Fibroblast of lung (primary cell): ENCODE measurements around the gene SURF2. TPM values are rescaled to one million over a fixed set of nuclear protein-coding genes. Genes with fewer than 3 reads are reported as not detected.

Source experiments
- DNase-seq, 2 donors: peaks; one replicate each; pipeline versions ENCODE4 v3.0.0 to v3.0.0-alpha.2; 2010; ENCODE audit warnings: low read depth in 2 of 2
- H2AFZ ChIP-seq: 2 replicates; pipeline ENCODE4 v1.5.1; 2012; ENCODE audit warnings: low read length, control low read depth, inconsistent platforms
- H3K27ac ChIP-seq: 2 replicates; pipeline ENCODE4 v1.5.1; 2011; ENCODE audit warnings: low read length, control low read depth; ENCODE audit not compliant: insufficient read depth
- H3K27me3 ChIP-seq: 2 replicates; pipeline ENCODE4 v1.5.1; 2011; ENCODE audit warnings: mild to moderate bottlenecking, low read length; ENCODE audit not compliant: control insufficient read depth, insufficient read depth
- H3K36me3 ChIP-seq: 2 replicates; pipeline ENCODE4 v1.5.1; 2011; ENCODE audit warnings: low read length; ENCODE audit not compliant: control insufficient read depth, insufficient read depth
- H3K4me1 ChIP-seq: 2 replicates; pipeline ENCODE4 v1.5.1; 2011; ENCODE audit warnings: low read length; ENCODE audit not compliant: control insufficient read depth, insufficient read depth; ENCODE audit errors: extremely low read depth
- H3K4me2 ChIP-seq: 2 replicates; pipeline ENCODE4 v1.5.1; 2011; ENCODE audit warnings: low read length, control low read depth; ENCODE audit not compliant: insufficient read depth; ENCODE audit errors: extremely low read depth
- H3K4me3 ChIP-seq, 4 experiments: fragments of 200-600 bp in 1 of 4; sonication (generic) in 1 of 4; replicated peaks in 1 of 4; 2 replicates each; pipeline ENCODE4 v1.5.1; 2011 to 2016; ENCODE audit warnings: low read length in 4 of 4, low read depth in 3 of 4, mild to moderate bottlenecking in 3 of 4, control low read depth in 2 of 4, inconsistent platforms in 1 of 4, mixed read lengths in 1 of 4; ENCODE audit not compliant: insufficient read depth in 1 of 4; ENCODE audit errors: control extremely low read depth in 1 of 4
- H3K79me2 ChIP-seq: 2 replicates; pipeline ENCODE4 v1.5.1; 2012; ENCODE audit warnings: mild to moderate bottlenecking, low read length, inconsistent platforms; ENCODE audit not compliant: control insufficient read depth, insufficient read depth
- H3K9ac ChIP-seq: 2 replicates; pipeline ENCODE4 v1.5.1; 2011; ENCODE audit warnings: mild to moderate bottlenecking, low read length, control low read depth; ENCODE audit not compliant: insufficient read depth
- H3K9me3 ChIP-seq: 2 replicates; pipeline ENCODE4 v1.5.1; 2012; ENCODE audit warnings: low read depth, low read length; ENCODE audit not compliant: control insufficient read depth, insufficient read depth
- H4K20me1 ChIP-seq: 2 replicates; pipeline ENCODE4 v1.5.1; 2011; ENCODE audit warnings: low read length; ENCODE audit not compliant: control insufficient read depth, insufficient read depth; ENCODE audit errors: extremely low read depth
- CTCF ChIP-seq, 2 donors: IDR thresholded peaks in 1 of 2; conservative IDR thresholded peaks in 1 of 2; 1 replicate in 1 of 2; 2 replicates in 1 of 2; pipeline ENCODE4 v1.5.1; 2011 to 2012; ENCODE audit warnings: low read length in 2 of 2, control low read depth in 1 of 2, inconsistent platforms in 1 of 2, low read depth in 1 of 2, mild to moderate bottlenecking in 1 of 2
- EZH2 ChIP-seq: IDR thresholded peaks from 2 replicates; pipeline ENCODE4 v1.5.1; 2012; ENCODE audit warnings: low read length, control low read depth, mild to moderate bottlenecking; ENCODE audit errors: missing control alignments
- polyA plus RNA-seq, 2 donors: library from polyadenylated mRNA; depleted of rRNA in 1 of 2; stranded (reverse) in 1 of 2; unstranded in 1 of 2; fragments of >200 nt; gene quantifications; 2 replicates each; pipeline ENCODE4 v1.2.1, GENCODE V29; 2011 to 2012; ENCODE audit warnings: missing spikeins in 1 of 2
- total RNA-seq: library from RNA; depleted of rRNA; stranded (reverse); fragments of >200 nt; gene quantifications from 2 replicates; pipeline ENCODE4 v1.2.1, GENCODE V29; 2014

The SURF2 gene
- total and polyA plus RNA-seq, 2 donors (not counting 1 experiment from before 2014, with no cell fraction given) = 11.2 to 13.9 TPM

- H3K4me1 ChIP-seq = peaks cover 5% of the 10 kb centered on the region
- no peak overlapping the region for H3K9ac ChIP-seq
- no peak overlapping the region for H2AFZ ChIP-seq
- no peak overlapping the region for H3K4me3 ChIP-seq
- peaks cover 26% of the 10 kb centered on the region for H3K36me3 ChIP-seq
- H3K27me3 ChIP-seq = no peaks in the 10 kb centered on the region
- no peak overlapping the region for H3K27ac ChIP-seq
- no peaks in the 10 kb centered on the region for H4K20me1 ChIP-seq
- H3K4me2 ChIP-seq = no peak overlapping the region
- H3K9me3 ChIP-seq = no peaks in the 10 kb centered on the region
- peak; percentile 59 to 64 for DNase-seq
- peaks cover 30% of the 10 kb centered on the region for H3K79me2 ChIP-seq
- TF ChIP-seq EZH2 = no peak
- peak; percentile 56 to 73 for TF ChIP-seq CTCF (conservative IDR thresholded peaks at IDR 0.05 in 1 of 2, IDR thresholded peaks at IDR 0.05 in 1 of 2; ENCODE audit: low read depth in 1 of 2, low read length in 2 of 2)
Measured at GRCh38 chr9:133351908-133352634, 4.3 kb upstream of the SURF2 start.

- H3K27me3 ChIP-seq = no peaks in the 10 kb centered on the region
- no peak overlapping the region for H3K4me3 ChIP-seq
- no peak overlapping the region for H2AFZ ChIP-seq
- H3K27ac ChIP-seq = no peak overlapping the region
- H3K9ac ChIP-seq = no peak overlapping the region
- H3K4me2 ChIP-seq = no peak overlapping the region
- peaks cover 30% of the 10 kb centered on the region for H3K79me2 ChIP-seq
- TF ChIP-seq EZH2 = no peak
- TF ChIP-seq CTCF (conservative IDR thresholded peaks at IDR 0.05 in 1 of 2, IDR thresholded peaks at IDR 0.05 in 1 of 2; ENCODE audit: low read depth in 1 of 2, low read length in 2 of 2) = no peak
- H4K20me1 ChIP-seq = no peaks in the 10 kb centered on the region
- peaks cover 6% of the 10 kb centered on the region for H3K4me1 ChIP-seq
- peaks cover 26% of the 10 kb centered on the region for H3K36me3 ChIP-seq
- DNase-seq = no peak
- no peaks in the 10 kb centered on the region for H3K9me3 ChIP-seq
Measured at GRCh38 chr9:133352635-133353340, 3.6 kb upstream of the SURF2 start.

- DNase-seq = no peak
- no peak overlapping the region for H2AFZ ChIP-seq
- H3K27me3 ChIP-seq = no peaks in the 10 kb centered on the region
- H3K9me3 ChIP-seq = no peaks in the 10 kb centered on the region
- H3K4me2 ChIP-seq = no peak overlapping the region
- TF ChIP-seq CTCF (conservative IDR thresholded peaks at IDR 0.05 in 1 of 2, IDR thresholded peaks at IDR 0.05 in 1 of 2; ENCODE audit: low read depth in 1 of 2, low read length in 2 of 2) (no peak), EZH2 (no peak)
- no peaks in the 10 kb centered on the region for H4K20me1 ChIP-seq
- H3K79me2 ChIP-seq = peaks cover 26% of the 10 kb centered on the region
- H3K36me3 ChIP-seq = peaks cover 27% of the 10 kb centered on the region
- H3K4me3 ChIP-seq = no peak overlapping the region
- no peak overlapping the region for H3K9ac ChIP-seq
- H3K4me1 ChIP-seq = peaks cover 9% of the 10 kb centered on the region
- H3K27ac ChIP-seq = no peak overlapping the region
Measured at GRCh38 chr9:133353548-133353947, 2.8 kb upstream of the SURF2 start.
